Neural cell (in vitro differentiated cells): ENCODE data around the gene KHK. TPM values are rescaled to one million over a fixed set of nuclear protein-coding genes. Genes with fewer than 3 reads are reported as not detected.

ENCODE experiments used
- H2AFZ ChIP-seq: fragments of 200-600, 300-800 bp; sonication (generic), shearing (Covaris generic); 2 replicates; pipeline ENCODE4 v1.6.0; 2014; ENCODE audit warnings: low read depth, mild to moderate bottlenecking, antibody characterized with exemption, low read length, moderate library complexity
- H3F3A ChIP-seq: fragments of 200-600 bp; shearing (Covaris generic); 2 replicates; pipeline ENCODE4 v1.6.1; 2016; ENCODE audit warnings: mild to moderate bottlenecking, moderate library complexity, mixed read lengths, antibody characterized with exemption, low read length; ENCODE audit not compliant: insufficient read depth, poor library complexity, severe bottlenecking
- H3K27ac ChIP-seq: fragments of 200-600, 300-800 bp; sonication (generic), shearing (Covaris generic); 2 replicates; pipeline ENCODE4 v1.5.1; 2014; ENCODE audit warnings: mild to moderate bottlenecking, low read length, moderate library complexity
- H3K27me3 ChIP-seq: fragments of 300-800, 200-600 bp; sonication (generic), shearing (Covaris generic); 2 replicates; pipeline ENCODE4 v1.6.0; 2014; ENCODE audit warnings: mild to moderate bottlenecking, low read depth, low read length, moderate library complexity; ENCODE audit not compliant: insufficient read depth
- H3K36me3 ChIP-seq: fragments of 300-800, 200-600 bp; sonication (generic), shearing (Covaris generic); 2 replicates; pipeline ENCODE4 v1.5.1; 2014; ENCODE audit warnings: mild to moderate bottlenecking, antibody characterized with exemption, low read length, moderate library complexity; ENCODE audit not compliant: insufficient read depth
- H3K4me2 ChIP-seq: fragments of 300-800, 200-600 bp; sonication (generic), shearing (Covaris generic); 2 replicates; pipeline ENCODE4 v1.6.0; 2014; ENCODE audit warnings: mild to moderate bottlenecking, low read length
- H3K4me3 ChIP-seq: fragments of 300-800, 200-600 bp; sonication (generic), shearing (Covaris generic); 2 replicates; pipeline ENCODE4 v1.5.1; 2014; ENCODE audit warnings: mild to moderate bottlenecking, low read length, moderate library complexity
- H3K79me2 ChIP-seq: fragments of 200-600 bp; shearing (Covaris generic); replicated peaks from 2 replicates; pipeline ENCODE4 v1.6.0; 2014; ENCODE audit warnings: mild to moderate bottlenecking, low read length, moderate library complexity; ENCODE audit not compliant: insufficient read depth
- H3K9ac ChIP-seq: fragments of 300-800, 200-600 bp; sonication (generic), shearing (Covaris generic); 2 replicates; pipeline ENCODE4 v1.6.1; 2016; ENCODE audit warnings: mild to moderate bottlenecking, low read length, mixed read lengths
- H3K9me2 ChIP-seq: fragments of 200-600 bp; shearing (Covaris generic); 2 replicates; pipeline ENCODE4 v1.6.1; 2016; ENCODE audit warnings: mild to moderate bottlenecking, low read length, mixed read lengths; ENCODE audit not compliant: insufficient read depth
- H3K9me3 ChIP-seq: fragments of 200-600, 300-800 bp; sonication (generic), shearing (Covaris generic); 2 replicates; pipeline ENCODE4 v1.6.1; 2016; ENCODE audit warnings: mild to moderate bottlenecking, mixed run types, low read length, moderate library complexity, mixed read lengths
- H4K20me1 ChIP-seq: fragments of 200-600 bp; shearing (Covaris generic); 2 replicates; pipeline ENCODE4 v1.6.1; 2016; ENCODE audit warnings: mild to moderate bottlenecking, mixed run types; ENCODE audit not compliant: insufficient read depth
- EP300 ChIP-seq: fragments of 450-650 bp; conservative IDR thresholded peaks from 2 replicates; pipeline ENCODE4 v1.6.1; 2014; ENCODE audit warnings: antibody characterized with exemption, mild to moderate bottlenecking, moderate library complexity; ENCODE audit not compliant: poor library complexity, severe bottlenecking
- EZH2 ChIP-seq: fragments of 200-600, 300-800 bp; shearing (Covaris generic), sonication (generic); IDR thresholded peaks from 2 replicates; pipeline ENCODE4 v1.6.1; 2014; ENCODE audit warnings: antibody characterized with exemption, low read length, borderline replicate concordance, mild to moderate bottlenecking; ENCODE audit not compliant: insufficient read depth, poor library complexity, severe bottlenecking
- MXI1 ChIP-seq: fragments of 450-650 bp; conservative IDR thresholded peaks from 2 replicates; pipeline ENCODE4 v1.6.1; 2014; ENCODE audit warnings: antibody characterized with exemption, mild to moderate bottlenecking; ENCODE audit not compliant: poor library complexity, severe bottlenecking
- POLR2AphosphoS5 ChIP-seq: IDR thresholded peaks from 2 replicates; pipeline ENCODE4 v1.6.1; 2012
- RAD21 ChIP-seq: fragments of 450-650 bp; conservative IDR thresholded peaks from 2 replicates; pipeline ENCODE4 v1.6.1; 2014; ENCODE audit warnings: antibody characterized with exemption, mild to moderate bottlenecking, moderate library complexity
- SMC3 ChIP-seq: fragments of 450-650 bp; conservative IDR thresholded peaks from 2 replicates; pipeline ENCODE4 v1.6.1; 2014; ENCODE audit warnings: antibody characterized with exemption, mild to moderate bottlenecking, moderate library complexity; ENCODE audit not compliant: poor library complexity
- TAF1 ChIP-seq: IDR thresholded peaks from 2 replicates; pipeline ENCODE4 v1.6.1; 2012; ENCODE audit warnings: low read depth
- polyA plus RNA-seq: library from polyadenylated mRNA; depleted of rRNA; stranded (reverse); fragments of >200 nt; gene quantifications from 2 replicates; pipeline ENCODE4 v1.2.3, GENCODE V29; 2014
- TF ChIP-seq, protein P1 (sequence below): IDR thresholded peaks from 2 replicates; pipeline ENCODE4 v1.6.1; 2012; ENCODE audit warnings: borderline replicate concordance
- TF ChIP-seq, protein P2 (sequence below): fragments of 450-650 bp; IDR thresholded peaks from 2 replicates; pipeline ENCODE4 v1.5.1; 2014; ENCODE audit warnings: antibody characterized with exemption, mild to moderate bottlenecking, moderate library complexity; ENCODE audit not compliant: poor library complexity, severe bottlenecking

Gene KHK
- polyA plus RNA-seq, 1 donor from 2014 or later, result 4.1 TPM

DNA sequence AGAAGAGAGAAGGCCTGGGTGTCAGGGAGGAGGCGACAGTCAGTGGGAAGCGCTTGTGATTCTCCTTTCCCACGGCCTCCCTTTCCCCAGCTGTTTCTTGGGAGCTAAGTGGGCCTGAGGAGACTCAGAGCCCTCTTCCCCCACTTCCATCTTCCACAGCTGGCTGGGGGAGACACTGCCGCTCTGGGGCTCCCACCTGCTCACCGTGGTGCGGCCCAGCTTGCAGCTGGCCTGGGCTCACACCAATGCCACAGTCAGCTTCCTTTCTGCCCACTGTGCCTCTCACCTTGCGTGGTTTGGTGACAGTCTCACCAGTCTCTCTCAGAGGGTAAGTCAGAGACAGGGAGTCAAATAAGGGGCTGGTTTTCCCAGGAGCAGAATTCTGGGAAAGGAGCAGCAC, 46.7 kb upstream of the KHK start:
- H2AFZ ChIP-seq, result no peak overlapping the region
- H3K9ac ChIP-seq, result no peak overlapping the region
- H3K27ac ChIP-seq, result no peak overlapping the region
- H3F3A ChIP-seq, result no peaks in the 10 kb centered on the region
- H3K27me3 ChIP-seq, result no peaks in the 10 kb centered on the region
- no peak overlapping the region for H3K4me2 ChIP-seq
- H4K20me1 ChIP-seq, result no peaks in the 10 kb centered on the region
- TF ChIP-seq POLR2AphosphoS5 (no peak), EZH2 (no peak), SMC3 (no peak), TAF1 (no peak), EP300 (no peak), RAD21 (no peak), MXI1 (no peak)
- TF ChIP-seq, protein P1, sequence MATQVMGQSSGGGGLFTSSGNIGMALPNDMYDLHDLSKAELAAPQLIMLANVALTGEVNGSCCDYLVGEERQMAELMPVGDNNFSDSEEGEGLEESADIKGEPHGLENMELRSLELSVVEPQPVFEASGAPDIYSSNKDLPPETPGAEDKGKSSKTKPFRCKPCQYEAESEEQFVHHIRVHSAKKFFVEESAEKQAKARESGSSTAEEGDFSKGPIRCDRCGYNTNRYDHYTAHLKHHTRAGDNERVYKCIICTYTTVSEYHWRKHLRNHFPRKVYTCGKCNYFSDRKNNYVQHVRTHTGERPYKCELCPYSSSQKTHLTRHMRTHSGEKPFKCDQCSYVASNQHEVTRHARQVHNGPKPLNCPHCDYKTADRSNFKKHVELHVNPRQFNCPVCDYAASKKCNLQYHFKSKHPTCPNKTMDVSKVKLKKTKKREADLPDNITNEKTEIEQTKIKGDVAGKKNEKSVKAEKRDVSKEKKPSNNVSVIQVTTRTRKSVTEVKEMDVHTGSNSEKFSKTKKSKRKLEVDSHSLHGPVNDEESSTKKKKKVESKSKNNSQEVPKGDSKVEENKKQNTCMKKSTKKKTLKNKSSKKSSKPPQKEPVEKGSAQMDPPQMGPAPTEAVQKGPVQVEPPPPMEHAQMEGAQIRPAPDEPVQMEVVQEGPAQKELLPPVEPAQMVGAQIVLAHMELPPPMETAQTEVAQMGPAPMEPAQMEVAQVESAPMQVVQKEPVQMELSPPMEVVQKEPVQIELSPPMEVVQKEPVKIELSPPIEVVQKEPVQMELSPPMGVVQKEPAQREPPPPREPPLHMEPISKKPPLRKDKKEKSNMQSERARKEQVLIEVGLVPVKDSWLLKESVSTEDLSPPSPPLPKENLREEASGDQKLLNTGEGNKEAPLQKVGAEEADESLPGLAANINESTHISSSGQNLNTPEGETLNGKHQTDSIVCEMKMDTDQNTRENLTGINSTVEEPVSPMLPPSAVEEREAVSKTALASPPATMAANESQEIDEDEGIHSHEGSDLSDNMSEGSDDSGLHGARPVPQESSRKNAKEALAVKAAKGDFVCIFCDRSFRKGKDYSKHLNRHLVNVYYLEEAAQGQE, result no peak
- TF ChIP-seq, protein P2, sequence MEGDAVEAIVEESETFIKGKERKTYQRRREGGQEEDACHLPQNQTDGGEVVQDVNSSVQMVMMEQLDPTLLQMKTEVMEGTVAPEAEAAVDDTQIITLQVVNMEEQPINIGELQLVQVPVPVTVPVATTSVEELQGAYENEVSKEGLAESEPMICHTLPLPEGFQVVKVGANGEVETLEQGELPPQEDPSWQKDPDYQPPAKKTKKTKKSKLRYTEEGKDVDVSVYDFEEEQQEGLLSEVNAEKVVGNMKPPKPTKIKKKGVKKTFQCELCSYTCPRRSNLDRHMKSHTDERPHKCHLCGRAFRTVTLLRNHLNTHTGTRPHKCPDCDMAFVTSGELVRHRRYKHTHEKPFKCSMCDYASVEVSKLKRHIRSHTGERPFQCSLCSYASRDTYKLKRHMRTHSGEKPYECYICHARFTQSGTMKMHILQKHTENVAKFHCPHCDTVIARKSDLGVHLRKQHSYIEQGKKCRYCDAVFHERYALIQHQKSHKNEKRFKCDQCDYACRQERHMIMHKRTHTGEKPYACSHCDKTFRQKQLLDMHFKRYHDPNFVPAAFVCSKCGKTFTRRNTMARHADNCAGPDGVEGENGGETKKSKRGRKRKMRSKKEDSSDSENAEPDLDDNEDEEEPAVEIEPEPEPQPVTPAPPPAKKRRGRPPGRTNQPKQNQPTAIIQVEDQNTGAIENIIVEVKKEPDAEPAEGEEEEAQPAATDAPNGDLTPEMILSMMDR, result no peak
- H3K36me3 ChIP-seq, result no peaks in the 10 kb centered on the region
- H3K79me2 ChIP-seq, result no peaks in the 10 kb centered on the region
- H3K4me3 ChIP-seq, result no peak overlapping the region
- H3K9me2 ChIP-seq, result no peaks in the 10 kb centered on the region
- no peaks in the 10 kb centered on the region for H3K9me3 ChIP-seq

DNA sequence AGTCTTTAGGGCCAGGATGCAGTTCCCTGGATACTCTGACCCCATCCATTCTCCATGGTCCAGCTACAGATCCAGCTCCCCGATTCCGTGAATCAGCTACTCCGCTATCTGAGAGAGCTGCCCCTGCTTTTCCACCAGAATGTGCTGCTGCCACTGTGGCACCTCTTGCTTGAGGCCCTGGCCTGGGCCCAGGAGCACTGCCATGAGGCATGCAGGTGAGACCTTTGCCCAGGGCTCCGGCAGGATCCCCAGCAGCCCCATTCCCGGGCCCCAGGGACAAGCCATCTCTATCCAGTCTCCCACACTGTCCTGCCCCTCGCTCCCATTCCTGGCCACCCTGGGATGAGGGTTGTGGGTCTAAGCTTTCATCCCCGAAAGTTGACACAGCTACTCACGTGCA, 46.3 kb upstream of the KHK start:
- H3K79me2 ChIP-seq, result no peaks in the 10 kb centered on the region
- H4K20me1 ChIP-seq, result no peaks in the 10 kb centered on the region
- H3K9ac ChIP-seq, result no peak overlapping the region
- no peaks in the 10 kb centered on the region for H3F3A ChIP-seq
- no peak for TF ChIP-seq POLR2AphosphoS5
- TF ChIP-seq, protein P1, result no peak
- TF ChIP-seq, protein P2, result no peak
- TF ChIP-seq EZH2, result no peak
- TF ChIP-seq EP300, result no peak
- no peak for TF ChIP-seq SMC3
- no peak for TF ChIP-seq TAF1
- no peak for TF ChIP-seq RAD21
- no peak for TF ChIP-seq MXI1
- H3K9me3 ChIP-seq, result no peaks in the 10 kb centered on the region
- no peak overlapping the region for H3K4me2 ChIP-seq
- H3K9me2 ChIP-seq, result no peaks in the 10 kb centered on the region
- no peaks in the 10 kb centered on the region for H3K36me3 ChIP-seq
- no peaks in the 10 kb centered on the region for H3K27me3 ChIP-seq
- no peak overlapping the region for H3K27ac ChIP-seq
- H2AFZ ChIP-seq, result no peak overlapping the region
- H3K4me3 ChIP-seq, result no peak overlapping the region
